Activated CD8-positive, alpha-beta memory T cell treated with anti-CD3 and anti-CD28 coated beads, Interleukin-2, amount 50 U/mL, for 48 hours (primary cell): ENCODE results near the gene EEF1A1.

Experiments used
- DNase-seq: peaks from one replicate; pipeline ENCODE4 v3.0.0-alpha.2; 2020

Gene EEF1A1

GRCh38 chr6:73503027-73503772 lies 17.6 kb downstream of the EEF1A1 start:
- DNase-seq, result no peak

DNA sequence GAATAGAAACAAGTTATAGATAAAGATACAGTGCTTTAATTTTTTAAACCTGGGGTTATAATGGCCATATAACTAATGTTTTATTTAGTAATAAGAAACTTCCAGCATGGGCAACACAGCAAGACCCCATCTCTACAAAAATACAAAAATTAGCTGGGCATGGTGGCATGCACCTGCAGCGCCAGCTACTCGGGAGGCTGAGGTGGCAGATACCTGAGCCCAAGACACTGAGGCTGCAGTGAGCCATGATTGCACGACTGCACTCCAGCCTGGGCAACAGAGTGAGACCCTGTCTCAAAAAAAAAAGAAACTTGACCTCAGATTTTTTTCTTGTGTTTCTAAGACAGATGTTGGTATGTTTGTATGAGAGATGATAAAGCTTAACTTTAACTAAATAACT lies 22.9 kb downstream of the EEF1A1 start:
- DNase-seq, result no peak

- DNase-seq, result no peak
These were observed 29.5 kb downstream of the EEF1A1 start for GRCh38 chr6:73491377-73491776.

GRCh38 chr6:73487473-73487872 lies 33.4 kb downstream of the EEF1A1 start:
- no peak for DNase-seq

- DNase-seq, result no peak
These were observed 36.4 kb downstream of the EEF1A1 start for GRCh38 chr6:73484438-73484837.

GRCh38 chr6:73481969-73482368 lies 38.9 kb downstream of the EEF1A1 start:
- no peak for DNase-seq

GRCh38 chr6:73477407-73477806 lies 43.4 kb downstream of the EEF1A1 start:
- no peak for DNase-seq

DNA sequence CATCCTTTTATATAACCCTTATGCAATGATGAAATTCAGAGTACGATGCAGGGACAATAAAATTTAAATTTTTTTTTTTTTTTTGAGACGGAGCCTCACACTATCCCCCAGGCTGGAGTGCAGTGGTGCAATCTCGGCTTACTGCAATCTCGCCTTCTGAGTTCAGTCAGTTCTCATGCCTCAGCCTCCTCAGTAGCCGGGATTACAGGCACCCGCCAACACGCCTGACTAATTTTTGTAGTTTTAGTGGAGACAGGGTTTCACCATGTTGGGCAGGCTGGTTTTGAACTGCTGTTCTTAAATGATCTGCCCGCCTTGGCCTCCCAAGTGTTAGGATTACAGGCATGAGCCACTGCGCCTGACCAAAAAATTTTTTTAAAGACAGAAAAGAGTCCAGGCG lies 44.1 kb downstream of the EEF1A1 start:
- DNase-seq, result no peak

GRCh38 chr6:73471686-73472290 lies 49.0 kb downstream of the EEF1A1 start:
- DNase-seq, result no peak
